ENCODE measurements around the gene STX3. TPM values are rescaled to one million over a fixed set of nuclear protein-coding genes. Genes with fewer than 3 reads are reported as not detected.

Gene STX3
- total and polyA plus RNA-seq, 2 donors (not counting 3 experiments of a cell fraction or from before 2014, with no cell fraction given), result 40.3 to 49.7 TPM

GRCh38 chr11:59758401-59759037 lies 3.3 kb downstream of the STX3 start:
- Histone ChIP-seq H3K27ac (ENCODE audit: insufficient read depth, low read depth, low read length) (no peak overlapping the region), H3K79me2 (ENCODE audit: control insufficient read depth, insufficient read depth, low read length) (peaks cover 44% of the 10 kb centered on the region), H2AFZ (ENCODE audit: low read depth, low read length) (no peak overlapping the region), H3K27me3 (ENCODE audit: control insufficient read depth in 2 of 2, insufficient read depth in 2 of 2, low read length in 2 of 2) (no peaks in the 10 kb centered on the region), H3K9ac (replicated peaks; ENCODE audit: extremely low read depth, insufficient read depth, low read length) (no peak overlapping the region), H3K4me3 (replicated peaks in 1 of 3; ENCODE audit: insufficient read depth in 1 of 3, low read depth in 1 of 3, low read length in 3 of 3) (no peak overlapping the region), H4K20me1 (replicated peaks; ENCODE audit: control insufficient read depth, extremely low read depth, insufficient read depth, low read length) (no peaks in the 10 kb centered on the region), H3K9me1 (replicated peaks; ENCODE audit: control insufficient read depth, extremely low read depth, insufficient read depth, low read length) (no peaks in the 10 kb centered on the region), H3K4me2 (ENCODE audit: insufficient read depth, low read length) (no peak overlapping the region), H3K9me3 (replicated peaks; ENCODE audit: control insufficient read depth, insufficient read depth, low read length) (no peaks in the 10 kb centered on the region), H3K4me1 (ENCODE audit: control insufficient read depth, extremely low read depth, insufficient read depth, low read length) (peaks cover 21% of the 10 kb centered on the region), H3K36me3 (ENCODE audit: control insufficient read depth in 2 of 2, extremely low read depth in 1 of 2, insufficient read depth in 2 of 2, low read length in 2 of 2) (peaks cover 0 to 12% of the 10 kb centered on the region in 2 experiments)
- BruUV-seq (replicated peaks), result no TSS peak
- intact Hi-C loops (cut with micrococcal nuclease), result loop anchor here (5.0 kb wide), 1 partner anchor 144 kb away; no protein-coding TSS in a partner anchor
- dilution Hi-C loops (cut with MboI; ENCODE audit: extremely low pct_ligation_motif_present, low sequenced_read_pairs), result no loop called here
- FAIRE-seq (no peak), DNase-seq (ENCODE audit: low read depth, low spot score) (no peak)
- TF ChIP-seq POLR2A (IDR thresholded peaks at IDR 0.05; ENCODE audit: low read depth, low read length) (no peak), MYC (IDR thresholded peaks at IDR 0.05; ENCODE audit: low read depth, low read length) (no peak), FOS (IDR thresholded peaks at IDR 0.05; ENCODE audit: borderline replicate concordance, insufficient read depth, low read length) (no peak), GATA2 (IDR thresholded peaks at IDR 0.05; ENCODE audit: insufficient read depth, insufficient read length, low read depth, low read length) (no peak), MAX (IDR thresholded peaks at IDR 0.05; ENCODE audit: insufficient read depth, insufficient read length) (no peak)
- CTCF ChIA-PET, result interaction anchor here (1.4 to 1.7 kb wide), 2 partner anchors 20 to 43 kb away, joined by 3 to 4 read pairs; no protein-coding TSS in a partner anchor
- POLR2A ChIA-PET, result no interaction called here

- Histone ChIP-seq H3K36me3 (ENCODE audit: control insufficient read depth in 2 of 2, extremely low read depth in 1 of 2, insufficient read depth in 2 of 2, low read length in 2 of 2) (peaks cover 0 to 12% of the 10 kb centered on the region in 2 experiments), H3K4me1 (ENCODE audit: control insufficient read depth, extremely low read depth, insufficient read depth, low read length) (peaks cover 14% of the 10 kb centered on the region), H2AFZ (ENCODE audit: low read depth, low read length) (no peak overlapping the region), H3K9me1 (replicated peaks; ENCODE audit: control insufficient read depth, extremely low read depth, insufficient read depth, low read length) (no peaks in the 10 kb centered on the region), H3K9me3 (replicated peaks; ENCODE audit: control insufficient read depth, insufficient read depth, low read length) (no peaks in the 10 kb centered on the region), H3K27ac (ENCODE audit: insufficient read depth, low read depth, low read length) (no peak overlapping the region), H3K79me2 (ENCODE audit: control insufficient read depth, insufficient read depth, low read length) (peaks cover 50% of the 10 kb centered on the region), H3K4me3 (replicated peaks in 1 of 3; ENCODE audit: insufficient read depth in 1 of 3, low read depth in 1 of 3, low read length in 3 of 3) (no peak overlapping the region), H3K27me3 (ENCODE audit: control insufficient read depth in 2 of 2, insufficient read depth in 2 of 2, low read length in 2 of 2) (no peaks in the 10 kb centered on the region), H3K9ac (replicated peaks; ENCODE audit: extremely low read depth, insufficient read depth, low read length) (no peak overlapping the region), H4K20me1 (replicated peaks; ENCODE audit: control insufficient read depth, extremely low read depth, insufficient read depth, low read length) (no peaks in the 10 kb centered on the region), H3K4me2 (ENCODE audit: insufficient read depth, low read length) (no peak overlapping the region)
- FAIRE-seq (no peak), DNase-seq (ENCODE audit: low read depth, low spot score) (no peak)
- ChIA-PET POLR2A (no interaction called here), CTCF (interaction anchor here (1.7 kb wide), 1 partner anchor 42 kb away, joined by 4 read pairs; no protein-coding TSS in a partner anchor)
- intact Hi-C loops (cut with micrococcal nuclease) (loop anchor here (5.0 kb wide), 1 partner anchor 142 kb away; no protein-coding TSS in a partner anchor), dilution Hi-C loops (cut with MboI; ENCODE audit: extremely low pct_ligation_motif_present, low sequenced_read_pairs) (no loop called here)
- TF ChIP-seq MAX (IDR thresholded peaks at IDR 0.05; ENCODE audit: insufficient read depth, insufficient read length), result no peak
- TF ChIP-seq EZH2 (IDR thresholded peaks at IDR 0.05; ENCODE audit: borderline replicate concordance, low read depth, low read length, severe bottlenecking), result no peak
- no peak for TF ChIP-seq JUN (IDR thresholded peaks at IDR 0.05; ENCODE audit: borderline replicate concordance, insufficient read depth, insufficient read length, low read depth)
- TF ChIP-seq, protein P1, sequence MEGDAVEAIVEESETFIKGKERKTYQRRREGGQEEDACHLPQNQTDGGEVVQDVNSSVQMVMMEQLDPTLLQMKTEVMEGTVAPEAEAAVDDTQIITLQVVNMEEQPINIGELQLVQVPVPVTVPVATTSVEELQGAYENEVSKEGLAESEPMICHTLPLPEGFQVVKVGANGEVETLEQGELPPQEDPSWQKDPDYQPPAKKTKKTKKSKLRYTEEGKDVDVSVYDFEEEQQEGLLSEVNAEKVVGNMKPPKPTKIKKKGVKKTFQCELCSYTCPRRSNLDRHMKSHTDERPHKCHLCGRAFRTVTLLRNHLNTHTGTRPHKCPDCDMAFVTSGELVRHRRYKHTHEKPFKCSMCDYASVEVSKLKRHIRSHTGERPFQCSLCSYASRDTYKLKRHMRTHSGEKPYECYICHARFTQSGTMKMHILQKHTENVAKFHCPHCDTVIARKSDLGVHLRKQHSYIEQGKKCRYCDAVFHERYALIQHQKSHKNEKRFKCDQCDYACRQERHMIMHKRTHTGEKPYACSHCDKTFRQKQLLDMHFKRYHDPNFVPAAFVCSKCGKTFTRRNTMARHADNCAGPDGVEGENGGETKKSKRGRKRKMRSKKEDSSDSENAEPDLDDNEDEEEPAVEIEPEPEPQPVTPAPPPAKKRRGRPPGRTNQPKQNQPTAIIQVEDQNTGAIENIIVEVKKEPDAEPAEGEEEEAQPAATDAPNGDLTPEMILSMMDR (IDR thresholded peaks at IDR 0.05; ENCODE audit: extremely low read depth in 1 of 2, insufficient read depth in 1 of 2, low read depth in 1 of 2, low read length in 2 of 2), result no peak
- TF ChIP-seq MYC (IDR thresholded peaks at IDR 0.05; ENCODE audit: low read depth, low read length), result no peak
- no TSS peak for BruUV-seq (replicated peaks)
These were observed 4.7 kb downstream of the STX3 start for GRCh38 chr11:59759900-59760299.
